ENCODE results near the gene FBXO3.
"Not testable (repeated sequence)": the region's sequence is repeated elsewhere in the genome, so short reads cannot be mapped to it uniquely, and the experiment has no call there.

Gene FBXO3

GRCh38 chr11:33772300-33772699 is 2.0 kb downstream of the FBXO3 start:
- DNase-seq, result no peak

GRCh38 chr11:33770236-33770635 is 4.1 kb downstream of the FBXO3 start:
- DNase-seq, result no peak

GRCh38 chr11:33769542-33769941 is 4.8 kb downstream of the FBXO3 start:
- no peak for DNase-seq

GRCh38 chr11:33767624-33768023 is 6.7 kb downstream of the FBXO3 start:
- no peak for DNase-seq

GRCh38 chr11:33766085-33766484 is 8.2 kb downstream of the FBXO3 start:
- DNase-seq, result no peak

- DNase-seq, result no peak
Measured at GRCh38 chr11:33761471-33761870, 12.8 kb downstream of the FBXO3 start.

- DNase-seq, result no peak
Measured at GRCh38 chr11:33753304-33753967, 20.9 kb downstream of the FBXO3 start.

- DNase-seq, result no peak
Measured at GRCh38 chr11:33751878-33752277, 22.4 kb downstream of the FBXO3 start.

- DNase-seq, result no peak
Measured at GRCh38 chr11:33747979-33748378, 26.3 kb downstream of the FBXO3 start.

GRCh38 chr11:33743291-33743690 is 31.0 kb downstream of the FBXO3 start:
- no peak for DNase-seq

- no peak for DNase-seq
Measured at GRCh38 chr11:33742249-33742851, 32.0 kb downstream of the FBXO3 start.

GRCh38 chr11:33741806-33742205 is 32.5 kb downstream of the FBXO3 start:
- DNase-seq, result no peak

- no peak for DNase-seq
Measured at GRCh38 chr11:33737362-33737821, 36.9 kb downstream of the FBXO3 start.

GRCh38 chr11:33736148-33736812 is 38.0 kb downstream of the FBXO3 start, which contains the start of gene CD59:
Gene CD59 (minus strand): TSS chr11:33736423. CDS start chr11:33722445, 13,978 bp downstream.
- DNase-seq, result peak; percentile 90 to 92

- peak; percentile 56 to 59 for DNase-seq
Measured at GRCh38 chr11:33735271-33736147, 38.8 kb downstream of the FBXO3 start.

- no peak for DNase-seq
Measured at GRCh38 chr11:33734441-33735270, 39.7 kb downstream of the FBXO3 start.

GRCh38 chr11:33733980-33734379 is 40.3 kb downstream of the FBXO3 start:
- no peak for DNase-seq

GRCh38 chr11:33731723-33732531 is 42.4 kb downstream of the FBXO3 start:
- DNase-seq, result peak; percentile 70

- DNase-seq, result no peak
Measured at GRCh38 chr11:33730716-33731115, 43.6 kb downstream of the FBXO3 start.

GRCh38 chr11:33729072-33729664 is 45.2 kb downstream of the FBXO3 start:
- not testable (repeated sequence) for DNase-seq

GRCh38 chr11:33727539-33727938 is 46.8 kb downstream of the FBXO3 start:
- not testable (repeated sequence) for DNase-seq

All from activated T-cell treated with anti-CD3 and anti-CD28 coated beads, Interleukin-2, amount 50 U/mL, for 48 hours (primary cell).